ENCODE data around the gene GRAMD4. TPM values are rescaled to one million over a fixed set of nuclear protein-coding genes. Genes with fewer than 3 reads are reported as not detected.

The GRAMD4 gene
- polyA plus RNA-seq, 2 of the 4 experiments (the other 2 are of a cell fraction): 7.7 to 13.1 TPM

GRCh38 chr22:46668116-46668515, 47.9 kb downstream of the GRAMD4 start:
- TF ChIP-seq RARB (CRISPR knock-in tag; IDR thresholded peaks at IDR 0.05) (no peak), RFX5 (IDR thresholded peaks at IDR 0.05) (no peak), MYC (IDR thresholded peaks at IDR 0.05; ENCODE audit: borderline replicate concordance, low read length) (no peak), NPAS2 (CRISPR knock-in tag; IDR thresholded peaks at IDR 0.05; ENCODE audit: borderline replicate concordance) (no peak), FOSB (CRISPR knock-in tag; IDR thresholded peaks at IDR 0.05) (no peak), GATA3 (IDR thresholded peaks at IDR 0.05; ENCODE audit: borderline replicate concordance) (no peak), HMGXB4 (CRISPR knock-in tag; IDR thresholded peaks at IDR 0.05; ENCODE audit: borderline replicate concordance) (no peak), EP300 (IDR thresholded peaks at IDR 0.05) (no peak), TP53 (CRISPR knock-in tag; IDR thresholded peaks at IDR 0.05) (no peak), HOXB13 (CRISPR knock-in tag; IDR thresholded peaks at IDR 0.05; ENCODE audit: low read depth) (no peak), CHD4 (IDR thresholded peaks at IDR 0.05; ENCODE audit: borderline replicate concordance) (no peak), PHF8 (IDR thresholded peaks at IDR 0.05; ENCODE audit: borderline replicate concordance, low read depth) (no peak), CBX2 (IDR thresholded peaks at IDR 0.05; ENCODE audit: borderline replicate concordance, low read depth) (no peak), TFCP2L1 (CRISPR knock-in tag; IDR thresholded peaks at IDR 0.05) (no peak), ZSCAN20 (CRISPR knock-in tag; IDR thresholded peaks at IDR 0.05) (no peak), KDM1A (IDR thresholded peaks at IDR 0.05; ENCODE audit: low read depth) (no peak)
- no peaks in the 10 kb centered on the region for H3K9me3 ChIP-seq
- no peak overlapping the region for H3K4me3 ChIP-seq
- no peak for ATAC-seq
- 100% methylated on average over 5 of the region's 24 CpGs for WGBS (ENCODE audit: missing lambda C conversion rate)
- ChIA-PET CTCF (interaction anchor here (2.3 kb wide), 1 partner anchor 9 kb away, joined by 6 read pairs; no protein-coding TSS in a partner anchor), POLR2A (no interaction called here)
- FAIRE-seq: no peak
- no peak for DNase-seq (ENCODE audit: low read depth in 1 of 2, low spot score in 1 of 2)
- no peaks in the 10 kb centered on the region for H3K4me1 ChIP-seq
- H3K27ac ChIP-seq: no peak overlapping the region
- no peak overlapping the region for H3K4me2 ChIP-seq

- Histone ChIP-seq H3K4me1 (no peaks in the 10 kb centered on the region), H3K9me3 (no peaks in the 10 kb centered on the region), H3K4me2 (no peak overlapping the region), H3K4me3 (no peak overlapping the region), H3K27ac (no peak overlapping the region)
- ChIA-PET POLR2A (no interaction called here), CTCF (interaction anchor here (0.7 to 2.3 kb wide), 3 partner anchors 8 to 389 kb away, joined by 3 to 6 read pairs (median 3); no protein-coding TSS in a partner anchor)
- DNase-seq (ENCODE audit: low read depth in 1 of 2, low spot score in 1 of 2) (no peak), FAIRE-seq (no peak), ATAC-seq (no peak)
- TF ChIP-seq PHF8 (IDR thresholded peaks at IDR 0.05; ENCODE audit: borderline replicate concordance, low read depth) (no peak), PBX3 (IDR thresholded peaks at IDR 0.05) (no peak), BHLHE40 (IDR thresholded peaks at IDR 0.05; ENCODE audit: low read depth, low read length) (no peak), POLR2A (IDR thresholded peaks at IDR 0.05; ENCODE audit: low read length) (no peak), NFE2L2 (conservative IDR thresholded peaks at IDR 0.05; ENCODE audit: low read length) (no peak), ZC3H11A (IDR thresholded peaks at IDR 0.05) (no peak), FOSL2 (IDR thresholded peaks at IDR 0.05) (no peak), FOSL2 (CRISPR knock-in tag; IDR thresholded peaks at IDR 0.05) (no peak), ZNF302 (CRISPR knock-in tag; IDR thresholded peaks at IDR 0.05) (no peak)
- 97% methylated on average over 8 of the region's 9 CpGs for WGBS (ENCODE audit: missing lambda C conversion rate)
Measured at GRCh38 chr22:46669201-46669600, 49.0 kb downstream of the GRAMD4 start.
